Measurements from ENCODE around the gene OR10J1. TPM values are rescaled to one million over a fixed set of nuclear protein-coding genes. Genes with fewer than 3 reads are reported as not detected.

OR10J1 gene
- total RNA-seq, 1 donor: not detected

GRCh38 chr1:159474926-159475325 lies 35.4 kb downstream of the OR10J1 start:
- H3K4me3 ChIP-seq (ENCODE audit: low read depth, low read length): no peak overlapping the region
- TF ChIP-seq CTCF (IDR thresholded peaks at IDR 0.05; ENCODE audit: insufficient read depth, low read length): no peak
- DNase-seq (ENCODE audit: low read depth): no peak

- no peak for TF ChIP-seq CTCF (IDR thresholded peaks at IDR 0.05; ENCODE audit: insufficient read depth, low read length)
- H3K4me3 ChIP-seq (ENCODE audit: low read depth, low read length): no peak overlapping the region
- DNase-seq (ENCODE audit: low read depth): no peak
Observed at GRCh38 chr1:159483501-159483900, 44.0 kb downstream of the OR10J1 start.

Other genes with a start within 250 kb of the OR10J1 start
- not detected in 2 replicates for gene ACKR1, start 234.8 kb upstream of the OR10J1 start, total RNA-seq (ENCODE audit: low replicate concordance)
- not detected in 2 replicates for gene FCER1A, start 137.4 kb upstream of the OR10J1 start, total RNA-seq (ENCODE audit: low replicate concordance)
- not detected in 2 replicates for gene OR10J4, start 7.5 kb upstream of the OR10J1 start, total RNA-seq (ENCODE audit: low replicate concordance)
- gene OR10J5, start 96.3 kb downstream of the OR10J1 start, total RNA-seq (ENCODE audit: low replicate concordance): not detected in 2 replicates
- gene APCS, start 148.1 kb downstream of the OR10J1 start, total RNA-seq (ENCODE audit: low replicate concordance): not detected in 2 replicates

Data from fibroblast of the aortic adventitia (primary cell).